K562 (cell line): ENCODE data around the gene PTGIR. TPM values are rescaled to one million over a fixed set of nuclear protein-coding genes. Genes with fewer than 3 reads are reported as not detected.

Experiments
- BACH1 ChIP-seq: fragments of 200-800 bp; sonication (Bioruptor generic); IDR thresholded peaks from 2 replicates; pipeline ENCODE4 v1.6.1; 2016; ENCODE audit warnings: missing genetic modification characterization, missing compliant biosample characterization
- COPS2 ChIP-seq: fragments of 450-650 bp; conservative IDR thresholded peaks from 2 replicates; pipeline ENCODE4 v1.6.1; 2016; ENCODE audit warnings: mild to moderate bottlenecking, moderate library complexity
- CREB1 ChIP-seq, 2 experiments: sonication (generic) in 1 of 2; formaldehyde crosslinking in 1 of 2; IDR thresholded peaks; 2 replicates each; pipeline versions ENCODE4 v1.6.1 to v1.8.0; 2012 to 2022; ENCODE audit warnings: inconsistent platforms in 1 of 2, mild to moderate bottlenecking in 1 of 2, missing genetic modification reagents in 1 of 2, moderate library complexity in 1 of 2
- HMG20A ChIP-seq: fragments of 450-650 bp; formaldehyde crosslinking; conservative IDR thresholded peaks from 2 replicates; pipeline ENCODE4 v1.4.0; 2020; ENCODE audit warnings: mild to moderate bottlenecking, mixed read lengths
- NFRKB ChIP-seq: fragments of 450-650 bp; IDR thresholded peaks from 2 replicates; pipeline ENCODE4 v1.6.1; 2016; ENCODE audit warnings: low read depth
- SRSF7 ChIP-seq: fragments of 200-400 bp; formaldehyde crosslinking; optimal IDR thresholded peaks from 2 replicates; pipeline ENCODE3; 2017; ENCODE audit warnings: mild to moderate bottlenecking, low read depth, low read length
- polyA plus RNA-seq, 8 experiments: library from polyadenylated mRNA; depleted of rRNA in 4 of 8; stranded (reverse) in 5 of 8; unstranded in 3 of 8; fragments of >200 nt; fragmentation: Nextera tagmentation in 2 of 8; fragmentation: Illumina TruSeq in 1 of 8; extraction: Ambion mirVana in 2 of 8; extraction: Trizol in 1 of 8; gene quantifications; 2 replicates each; pipeline versions ENCODE4 v1.2.1 to v1.2.3, GENCODE V29; 2011 to 2014; ENCODE audit warnings: inconsistent platforms in 1 of 8, missing spikeins in 1 of 8
- total RNA-seq, 7 experiments: library from RNA; depleted of rRNA in 6 of 7; stranded (reverse); fragments of >200 nt in 6 of 7; fragmentation: Illumina TruSeq in 2 of 7; extraction: Trizol in 2 of 7; gene quantifications; 2 replicates each; pipeline versions ENCODE4 v1.2.1 to v1.2.3, GENCODE V29; 2011 to 2021; ENCODE audit warnings: low replicate concordance in 1 of 7
- TF ChIP-seq, protein P1 (sequence below), 2 experiments: fragments of 450-650 bp; IDR thresholded peaks; 2 replicates each; pipeline ENCODE4 v1.6.1; 2016; ENCODE audit warnings: mild to moderate bottlenecking in 2 of 2, borderline replicate concordance in 1 of 2, low read depth in 1 of 2, moderate library complexity in 1 of 2
- TF ChIP-seq, protein P2 (sequence below): sonication (generic); formaldehyde crosslinking; IDR thresholded peaks from 2 replicates; pipeline ENCODE4 v1.8.0; 2022; ENCODE audit warnings: missing genetic modification reagents, mild to moderate bottlenecking, borderline replicate concordance
- TF ChIP-seq, protein P3 (sequence below): IDR thresholded peaks from 2 replicates; pipeline ENCODE4 v1.6.1; 2011; ENCODE audit not compliant: insufficient read length; ENCODE audit errors: extremely low read depth
- TF ChIP-seq, protein P4 (sequence below): fragments of 250-450 bp; sonication (Bioruptor Pico); IDR thresholded peaks from 2 replicates; pipeline ENCODE4 v1.4.0; 2020; ENCODE audit warnings: mild to moderate bottlenecking, moderate library complexity

PTGIR gene
- total and polyA plus RNA-seq, 9 of the 15 experiments (the other 6 are each of a cell fraction or from before 2014, with no cell fraction given) = 0.11 to 3.4 (median 1.1) TPM; not detected in 1

DNA sequence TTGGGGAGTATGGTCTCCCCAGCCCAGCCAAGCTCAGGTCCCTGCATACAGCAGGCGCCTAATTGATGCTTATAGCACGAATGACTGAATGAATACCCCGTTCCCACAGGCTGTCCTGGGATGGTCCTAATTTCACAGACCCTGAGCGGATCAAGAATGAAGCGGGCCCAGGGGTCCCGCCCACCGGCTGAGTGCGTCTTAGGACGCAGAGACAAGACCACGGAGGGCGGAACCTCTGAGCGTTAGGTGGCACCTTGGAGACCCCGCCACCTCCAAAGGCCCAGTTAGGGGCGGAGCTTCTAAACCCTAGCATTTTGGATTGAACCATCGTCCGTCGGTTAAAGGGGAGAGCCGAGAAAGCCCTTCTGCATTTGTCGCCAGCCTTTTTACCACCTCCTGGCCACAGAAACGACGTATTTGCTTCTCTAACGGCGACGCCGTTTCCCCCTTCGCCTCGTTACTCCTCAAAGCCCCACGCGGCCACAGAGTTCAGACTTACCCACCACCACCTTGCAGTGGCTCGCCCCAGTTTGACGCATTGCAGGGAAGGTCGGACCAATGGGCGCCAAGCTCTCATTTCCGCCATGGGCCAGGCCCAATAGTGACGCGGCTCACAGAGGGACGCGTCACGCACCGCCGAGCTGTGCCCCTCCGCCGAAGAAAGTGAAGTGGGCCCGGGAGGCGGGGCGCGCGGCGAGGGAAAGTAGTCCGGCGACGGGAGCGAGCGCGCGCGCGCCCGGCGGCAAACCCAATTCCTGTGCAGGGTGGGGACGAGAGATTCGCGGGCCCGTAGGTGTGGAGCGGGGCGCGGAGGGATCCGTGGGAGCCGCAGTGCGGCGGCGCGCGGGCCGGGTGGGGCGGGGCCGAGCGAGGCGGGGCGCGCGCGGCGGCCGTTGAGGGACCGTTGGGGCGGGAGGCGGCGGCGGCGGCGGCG, 24.2 kb downstream of the PTGIR start (continued):
- peak; percentile 76; the same call in 1 of the 2 replicates for TF ChIP-seq NFRKB
- TF ChIP-seq SRSF7 = no peak
- TF ChIP-seq, protein P1, sequence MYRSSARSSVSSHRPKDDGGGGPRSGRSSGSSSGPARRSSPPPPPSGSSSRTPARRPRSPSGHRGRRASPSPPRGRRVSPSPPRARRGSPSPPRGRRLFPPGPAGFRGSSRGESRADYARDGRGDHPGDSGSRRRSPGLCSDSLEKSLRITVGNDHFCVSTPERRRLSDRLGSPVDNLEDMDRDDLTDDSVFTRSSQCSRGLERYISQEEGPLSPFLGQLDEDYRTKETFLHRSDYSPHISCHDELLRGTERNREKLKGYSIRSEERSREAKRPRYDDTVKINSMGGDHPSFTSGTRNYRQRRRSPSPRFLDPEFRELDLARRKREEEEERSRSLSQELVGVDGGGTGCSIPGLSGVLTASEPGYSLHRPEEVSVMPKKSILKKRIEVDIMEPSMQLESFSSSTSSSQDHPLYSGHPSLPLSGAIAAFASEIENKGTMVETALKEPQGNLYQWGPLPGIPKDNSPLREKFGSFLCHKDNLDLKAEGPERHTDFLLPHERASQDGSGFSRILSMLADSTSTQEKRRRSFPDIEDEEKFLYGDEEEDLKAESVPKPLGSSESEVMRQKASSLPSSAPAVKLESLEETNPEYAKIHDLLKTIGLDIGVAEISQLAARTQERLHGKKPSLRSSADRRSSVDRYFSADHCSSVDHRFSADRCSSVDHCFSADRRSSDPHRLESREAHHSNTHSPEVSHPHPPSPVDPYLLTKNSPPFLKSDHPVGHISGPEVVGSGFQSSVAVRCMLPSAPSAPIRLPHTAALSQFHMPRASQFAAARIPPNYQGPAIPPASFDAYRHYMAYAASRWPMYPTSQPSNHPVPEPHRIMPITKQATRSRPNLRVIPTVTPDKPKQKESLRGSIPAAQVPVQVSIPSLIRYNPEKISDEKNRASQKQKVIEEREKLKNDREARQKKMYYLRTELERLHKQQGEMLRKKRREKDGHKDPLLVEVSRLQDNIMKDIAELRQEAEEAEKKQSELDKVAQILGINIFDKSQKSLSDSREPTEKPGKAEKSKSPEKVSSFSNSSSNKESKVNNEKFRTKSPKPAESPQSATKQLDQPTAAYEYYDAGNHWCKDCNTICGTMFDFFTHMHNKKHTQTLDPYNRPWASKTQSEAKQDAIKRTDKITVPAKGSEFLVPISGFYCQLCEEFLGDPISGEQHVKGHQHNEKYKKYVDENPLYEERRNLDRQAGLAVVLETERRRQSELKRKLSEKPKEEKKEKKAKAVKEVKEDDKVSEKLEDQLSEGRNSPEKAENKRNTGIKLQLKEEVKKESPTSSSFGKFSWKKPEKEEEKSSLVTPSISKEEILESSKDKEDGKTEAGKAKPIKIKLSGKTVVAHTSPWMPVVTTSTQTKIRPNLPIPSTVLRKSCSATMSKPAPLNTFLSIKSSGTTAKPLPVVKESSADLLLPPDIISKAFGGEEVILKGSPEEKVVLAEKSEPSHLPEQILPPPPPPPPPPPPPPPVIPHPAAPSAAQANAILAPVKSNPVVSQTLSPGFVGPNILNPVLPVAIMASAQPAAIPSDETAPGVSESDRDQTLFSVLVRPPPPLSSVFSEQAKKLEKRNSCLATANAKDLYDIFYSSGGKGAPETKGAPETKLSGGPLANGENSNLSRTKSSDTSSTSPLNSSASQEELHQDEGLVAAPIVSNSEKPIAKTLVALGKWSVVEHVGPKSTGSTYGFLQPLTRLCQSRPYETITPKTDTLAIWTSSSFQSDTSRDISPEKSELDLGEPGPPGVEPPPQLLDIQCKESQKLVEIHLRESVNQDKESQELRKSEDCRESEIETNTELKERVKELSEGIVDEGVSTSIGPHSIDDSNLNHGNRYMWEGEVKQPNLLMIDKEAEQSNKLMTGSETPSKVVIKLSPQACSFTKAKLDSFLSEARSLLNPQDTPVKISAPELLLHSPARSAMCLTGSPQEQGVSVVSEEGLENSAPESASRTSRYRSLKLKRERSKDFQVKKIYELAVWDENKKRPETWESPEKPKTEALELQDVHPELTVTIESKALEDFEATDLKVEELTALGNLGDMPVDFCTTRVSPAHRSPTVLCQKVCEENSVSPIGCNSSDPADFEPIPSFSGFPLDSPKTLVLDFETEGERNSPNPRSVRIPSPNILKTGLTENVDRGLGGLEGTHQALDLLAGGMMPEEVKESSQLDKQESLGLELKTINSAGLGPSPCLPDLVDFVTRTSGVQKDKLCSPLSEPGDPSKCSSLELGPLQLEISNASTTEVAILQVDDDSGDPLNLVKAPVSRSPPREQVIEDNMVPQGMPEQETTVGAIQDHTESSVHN (IDR thresholded peaks at IDR 0.05; ENCODE audit: borderline replicate concordance in 1 of 2, low read depth in 1 of 2) = no peak
- TF ChIP-seq, protein P2, sequence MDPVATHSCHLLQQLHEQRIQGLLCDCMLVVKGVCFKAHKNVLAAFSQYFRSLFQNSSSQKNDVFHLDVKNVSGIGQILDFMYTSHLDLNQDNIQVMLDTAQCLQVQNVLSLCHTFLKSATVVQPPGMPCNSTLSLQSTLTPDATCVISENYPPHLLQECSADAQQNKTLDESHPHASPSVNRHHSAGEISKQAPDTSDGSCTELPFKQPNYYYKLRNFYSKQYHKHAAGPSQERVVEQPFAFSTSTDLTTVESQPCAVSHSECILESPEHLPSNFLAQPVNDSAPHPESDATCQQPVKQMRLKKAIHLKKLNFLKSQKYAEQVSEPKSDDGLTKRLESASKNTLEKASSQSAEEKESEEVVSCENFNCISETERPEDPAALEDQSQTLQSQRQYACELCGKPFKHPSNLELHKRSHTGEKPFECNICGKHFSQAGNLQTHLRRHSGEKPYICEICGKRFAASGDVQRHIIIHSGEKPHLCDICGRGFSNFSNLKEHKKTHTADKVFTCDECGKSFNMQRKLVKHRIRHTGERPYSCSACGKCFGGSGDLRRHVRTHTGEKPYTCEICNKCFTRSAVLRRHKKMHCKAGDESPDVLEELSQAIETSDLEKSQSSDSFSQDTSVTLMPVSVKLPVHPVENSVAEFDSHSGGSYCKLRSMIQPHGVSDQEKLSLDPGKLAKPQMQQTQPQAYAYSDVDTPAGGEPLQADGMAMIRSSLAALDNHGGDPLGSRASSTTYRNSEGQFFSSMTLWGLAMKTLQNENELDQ (CRISPR knock-in tag) = no peak
- TF ChIP-seq CREB1 (IDR thresholded peaks at IDR 0.05) = peak; percentile 86
- TF ChIP-seq CREB1 (CRISPR knock-in tag; IDR thresholded peaks at IDR 0.05) = peak; percentile 93
- TF ChIP-seq COPS2 = no peak
- TF ChIP-seq HMG20A (CRISPR knock-in tag) = no peak
- TF ChIP-seq, protein P3, sequence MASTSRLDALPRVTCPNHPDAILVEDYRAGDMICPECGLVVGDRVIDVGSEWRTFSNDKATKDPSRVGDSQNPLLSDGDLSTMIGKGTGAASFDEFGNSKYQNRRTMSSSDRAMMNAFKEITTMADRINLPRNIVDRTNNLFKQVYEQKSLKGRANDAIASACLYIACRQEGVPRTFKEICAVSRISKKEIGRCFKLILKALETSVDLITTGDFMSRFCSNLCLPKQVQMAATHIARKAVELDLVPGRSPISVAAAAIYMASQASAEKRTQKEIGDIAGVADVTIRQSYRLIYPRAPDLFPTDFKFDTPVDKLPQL = no peak
- TF ChIP-seq BACH1 (tag) = peak; percentile 85; the same call in 1 of the 2 replicates
- TF ChIP-seq, protein P4, sequence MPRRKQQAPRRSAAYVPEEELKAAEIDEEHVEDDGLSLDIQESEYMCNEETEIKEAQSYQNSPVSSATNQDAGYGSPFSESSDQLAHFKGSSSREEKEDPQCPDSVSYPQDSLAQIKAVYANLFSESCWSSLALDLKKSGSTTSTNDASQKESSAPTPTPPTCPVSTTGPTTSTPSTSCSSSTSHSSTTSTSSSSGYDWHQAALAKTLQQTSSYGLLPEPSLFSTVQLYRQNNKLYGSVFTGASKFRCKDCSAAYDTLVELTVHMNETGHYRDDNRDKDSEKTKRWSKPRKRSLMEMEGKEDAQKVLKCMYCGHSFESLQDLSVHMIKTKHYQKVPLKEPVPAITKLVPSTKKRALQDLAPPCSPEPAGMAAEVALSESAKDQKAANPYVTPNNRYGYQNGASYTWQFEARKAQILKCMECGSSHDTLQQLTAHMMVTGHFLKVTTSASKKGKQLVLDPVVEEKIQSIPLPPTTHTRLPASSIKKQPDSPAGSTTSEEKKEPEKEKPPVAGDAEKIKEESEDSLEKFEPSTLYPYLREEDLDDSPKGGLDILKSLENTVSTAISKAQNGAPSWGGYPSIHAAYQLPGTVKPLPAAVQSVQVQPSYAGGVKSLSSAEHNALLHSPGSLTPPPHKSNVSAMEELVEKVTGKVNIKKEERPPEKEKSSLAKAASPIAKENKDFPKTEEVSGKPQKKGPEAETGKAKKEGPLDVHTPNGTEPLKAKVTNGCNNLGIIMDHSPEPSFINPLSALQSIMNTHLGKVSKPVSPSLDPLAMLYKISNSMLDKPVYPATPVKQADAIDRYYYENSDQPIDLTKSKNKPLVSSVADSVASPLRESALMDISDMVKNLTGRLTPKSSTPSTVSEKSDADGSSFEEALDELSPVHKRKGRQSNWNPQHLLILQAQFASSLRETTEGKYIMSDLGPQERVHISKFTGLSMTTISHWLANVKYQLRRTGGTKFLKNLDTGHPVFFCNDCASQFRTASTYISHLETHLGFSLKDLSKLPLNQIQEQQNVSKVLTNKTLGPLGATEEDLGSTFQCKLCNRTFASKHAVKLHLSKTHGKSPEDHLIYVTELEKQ (CRISPR knock-in tag) = no peak
